HG02970 (cell line): ENCODE results near the gene IL25.
"Not testable (repeated sequence)": the region's sequence is repeated elsewhere in the genome, so short reads cannot be mapped to it uniquely, and the experiment has no call there.

Experiments
- ATAC-seq: cut with Tn5 transposase; IDR thresholded peaks from one replicate; pipeline ENCODE4 v1.9.1; 2021; ENCODE audit warnings: mild to moderate bottlenecking, moderate library complexity, moderate number of reproducible peaks; ENCODE audit not compliant: unreplicated experiment, low FRiP score

The IL25 gene

GRCh38 chr14:23406244-23406643 is 33.6 kb downstream of the IL25 start:
- ATAC-seq = no peak

DNA sequence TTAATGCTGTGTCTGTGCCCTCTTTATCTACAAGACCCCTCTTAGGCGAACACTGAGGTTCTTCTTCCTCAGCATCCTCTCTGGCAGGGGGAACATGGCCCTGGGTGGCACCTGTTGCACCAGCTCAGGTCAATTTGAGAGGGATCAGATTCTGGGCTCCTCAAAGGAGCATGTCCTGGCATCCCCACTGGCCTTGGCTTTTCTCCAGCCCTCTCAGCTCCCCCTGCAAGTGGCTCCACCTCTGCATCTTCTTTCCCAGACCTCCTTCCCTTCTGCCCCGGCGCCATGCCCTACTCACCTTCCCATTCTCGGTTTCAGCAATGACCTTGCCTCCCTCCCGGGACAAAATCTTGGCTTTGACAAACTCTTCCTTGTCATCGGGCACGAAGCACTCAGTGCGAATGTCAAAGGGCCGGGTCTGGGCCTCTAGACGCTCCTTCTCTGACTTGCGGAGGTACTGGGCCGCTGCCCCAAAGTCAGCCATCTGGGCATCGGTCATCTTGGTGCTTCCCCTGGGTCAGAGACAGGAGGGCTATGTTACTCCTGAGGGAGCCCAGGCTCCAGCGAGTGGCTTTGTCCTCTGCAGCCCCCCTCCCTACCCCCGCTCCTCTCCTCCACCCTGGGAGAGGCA is 34.2 kb downstream of the IL25 start:
- ATAC-seq = no peak

- ATAC-seq = no peak
Observed at GRCh38 chr14:23407516-23408306, 35.1 kb downstream of the IL25 start, which contains the start of gene MYH6. TSS of gene MYH6 (minus strand) at chr14:23408273. CDS start at chr14:23407223, 1,050 bp downstream.

GRCh38 chr14:23408307-23408630 is 35.7 kb downstream of the IL25 start:
- ATAC-seq = no peak

- ATAC-seq = no peak
Observed at GRCh38 chr14:23409475-23409874, 36.9 kb downstream of the IL25 start.

DNA sequence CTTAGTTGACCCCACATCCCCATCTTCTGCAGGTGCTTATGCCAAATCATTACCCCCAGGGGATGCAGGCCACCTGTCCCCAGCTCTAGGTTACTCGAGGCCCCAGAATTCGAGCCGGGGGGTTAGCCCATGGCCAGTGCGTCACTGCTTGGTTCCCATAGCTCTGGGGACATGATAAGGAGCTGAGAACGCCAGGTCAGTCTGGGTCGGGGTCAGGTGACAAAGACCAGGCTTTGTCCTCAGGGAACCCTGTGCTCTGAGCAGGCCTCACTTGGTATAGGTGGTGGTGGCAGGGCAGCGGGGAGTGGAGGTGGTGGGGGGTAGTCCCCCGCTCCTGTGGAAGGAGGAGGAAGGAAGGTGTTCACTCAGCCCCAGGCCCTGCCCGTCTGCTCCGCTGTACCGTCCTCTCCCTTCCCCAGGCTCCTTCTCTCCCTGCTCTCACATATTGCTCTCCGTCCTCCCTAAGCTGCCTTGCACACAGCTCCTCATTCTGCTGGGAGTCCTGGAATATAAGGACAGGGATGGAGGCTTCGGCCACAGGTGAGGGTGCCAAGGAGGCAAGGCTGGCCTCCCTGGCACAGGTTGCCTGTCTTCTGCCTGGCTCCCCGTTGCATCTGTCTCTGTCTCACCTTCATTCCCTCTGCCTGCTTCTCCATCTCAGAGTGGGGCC is 37.5 kb downstream of the IL25 start:
- no peak for ATAC-seq

DNA sequence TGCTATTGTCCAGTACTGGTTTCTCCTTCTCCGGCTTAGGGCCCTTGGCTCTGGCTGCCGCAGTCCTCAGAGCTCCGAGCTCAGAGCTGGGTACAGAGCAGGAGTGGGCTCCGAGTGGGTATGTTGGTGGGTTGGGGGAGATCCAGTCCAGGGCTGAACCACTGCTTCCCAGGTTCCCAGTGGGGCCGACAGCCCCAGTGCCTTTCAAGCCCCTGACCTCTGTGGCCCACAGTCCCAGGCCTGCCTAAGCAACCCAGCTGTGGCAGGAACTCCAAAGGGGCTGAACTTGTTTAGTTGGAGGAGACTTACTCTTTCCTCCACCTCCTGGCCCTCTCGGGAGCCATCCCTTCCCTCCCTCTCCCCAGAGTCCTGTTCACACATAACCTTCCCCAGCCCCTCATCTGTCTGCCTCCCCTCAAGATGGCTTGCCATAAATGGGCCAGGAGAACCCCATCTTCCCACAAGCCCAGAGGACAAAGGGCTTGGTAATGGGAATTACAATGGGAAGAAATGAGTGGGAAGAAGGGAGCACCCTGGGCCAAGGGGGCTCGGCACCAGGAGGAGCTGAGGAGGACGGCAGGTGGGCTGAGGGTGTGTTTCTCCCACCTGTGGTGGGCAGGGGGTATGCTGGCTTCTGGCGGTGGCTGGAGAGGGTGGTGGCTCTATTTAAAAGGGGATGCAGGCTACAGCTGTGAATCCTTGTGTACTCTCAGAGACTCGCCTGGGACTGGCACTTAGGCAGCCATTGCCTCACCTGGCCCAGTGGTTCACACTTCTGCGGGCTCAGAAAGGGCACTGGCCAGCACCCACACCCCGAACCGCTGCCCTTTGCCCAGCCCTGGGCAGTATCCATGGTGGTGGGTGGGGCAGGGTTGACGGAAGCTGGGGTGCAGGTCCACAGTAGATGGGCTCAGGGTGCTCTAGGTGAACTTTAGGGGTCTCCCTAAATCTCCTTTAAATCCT is 39.2 kb downstream of the IL25 start:
- ATAC-seq = no peak

- no peak for ATAC-seq
Observed at GRCh38 chr14:23413681-23414080, 41.1 kb downstream of the IL25 start.

DNA sequence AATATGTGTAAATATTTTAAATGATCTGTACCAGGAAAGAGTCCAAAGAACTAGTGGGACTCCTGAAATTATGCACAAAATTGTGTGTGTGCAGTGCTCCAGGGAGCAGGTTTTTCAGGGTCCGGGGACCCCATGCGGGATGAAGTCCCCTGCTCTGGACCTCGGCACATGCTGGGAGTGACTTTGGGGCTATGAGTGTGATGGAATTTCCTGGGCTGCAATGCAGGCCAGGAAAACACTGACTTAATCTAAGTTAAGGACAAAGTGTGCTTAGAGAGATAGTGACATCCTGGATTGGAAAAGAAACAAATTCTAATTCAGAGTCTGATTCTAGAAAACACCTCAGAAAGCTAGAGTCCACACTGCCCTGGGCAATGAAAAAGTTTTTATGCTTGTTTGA is 41.6 kb downstream of the IL25 start:
- no peak for ATAC-seq

DNA sequence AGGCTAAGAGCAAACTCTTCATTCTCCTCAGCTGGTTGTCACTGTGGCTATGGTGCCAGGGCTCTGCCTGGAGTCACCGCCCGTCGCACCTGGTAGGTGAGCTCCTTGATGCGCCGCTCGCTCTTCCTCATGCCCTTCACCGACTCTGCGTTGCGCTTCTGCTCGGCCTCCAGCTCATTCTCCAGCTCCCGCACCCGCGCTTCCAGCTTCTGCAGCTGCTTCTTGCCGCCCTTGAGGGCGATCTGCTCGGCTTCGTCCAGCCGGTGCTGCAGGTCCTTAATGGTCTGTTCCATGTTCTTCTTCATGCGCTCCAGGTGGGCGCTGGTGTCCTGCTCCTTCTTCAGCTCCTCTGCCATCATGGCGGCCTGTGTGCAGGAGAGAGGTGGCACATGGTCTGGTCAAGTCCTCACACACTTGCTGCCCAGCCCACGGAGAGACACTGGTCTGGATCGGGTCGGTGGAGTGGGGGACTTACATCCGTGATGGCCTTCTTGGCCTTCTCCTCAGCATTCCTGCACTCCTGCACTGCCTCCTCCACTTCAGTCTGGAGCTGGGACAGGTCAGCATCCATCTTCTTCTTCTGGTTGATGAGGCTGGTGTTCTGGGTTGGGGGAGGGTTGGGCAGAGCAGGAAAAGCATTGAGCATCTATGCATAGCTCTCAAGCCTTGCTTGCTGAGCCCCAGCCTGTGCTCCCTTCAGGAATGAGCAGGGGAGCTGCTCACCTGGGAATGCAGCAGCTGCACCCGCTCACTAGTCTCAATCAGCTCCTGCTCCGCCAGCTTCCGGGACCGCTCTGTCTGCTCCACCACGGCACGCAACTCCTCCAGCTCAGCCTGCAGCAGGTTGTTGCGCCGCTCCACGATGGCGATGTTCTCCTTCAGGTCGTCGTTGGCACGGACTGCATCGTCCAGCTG is 42.6 kb downstream of the IL25 start:
- no peak for ATAC-seq

- ATAC-seq = no peak
Observed at GRCh38 chr14:23415821-23416778, 43.5 kb downstream of the IL25 start.

GRCh38 chr14:23416801-23417200 is 44.2 kb downstream of the IL25 start:
- ATAC-seq = no peak

- not testable (repeated sequence) for ATAC-seq
Observed at GRCh38 chr14:23417269-23417668, 44.7 kb downstream of the IL25 start.

DNA sequence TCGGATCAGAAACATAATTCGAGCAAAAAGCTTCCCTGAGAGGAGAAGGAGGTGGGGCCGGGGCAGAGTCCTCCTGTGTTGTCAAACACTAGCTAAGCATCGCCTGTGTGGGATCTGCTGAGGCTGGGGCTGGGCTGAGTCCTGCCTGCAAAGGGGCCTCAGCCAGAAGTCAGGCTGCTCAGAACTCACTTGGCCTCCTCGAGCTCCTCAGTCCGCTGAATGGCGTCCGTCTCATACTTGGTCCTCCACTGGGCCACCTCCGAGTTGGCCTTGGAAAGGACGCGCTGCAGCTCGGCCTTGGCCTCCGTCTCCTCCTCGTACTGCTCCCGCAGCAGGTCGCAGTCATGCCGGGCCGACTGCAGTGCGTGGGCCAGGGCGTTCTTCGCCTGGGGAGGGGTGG is 45.4 kb downstream of the IL25 start:
- ATAC-seq = no peak

- ATAC-seq = not testable (repeated sequence)
Observed at GRCh38 chr14:23419646-23420045, 47.0 kb downstream of the IL25 start.

DNA sequence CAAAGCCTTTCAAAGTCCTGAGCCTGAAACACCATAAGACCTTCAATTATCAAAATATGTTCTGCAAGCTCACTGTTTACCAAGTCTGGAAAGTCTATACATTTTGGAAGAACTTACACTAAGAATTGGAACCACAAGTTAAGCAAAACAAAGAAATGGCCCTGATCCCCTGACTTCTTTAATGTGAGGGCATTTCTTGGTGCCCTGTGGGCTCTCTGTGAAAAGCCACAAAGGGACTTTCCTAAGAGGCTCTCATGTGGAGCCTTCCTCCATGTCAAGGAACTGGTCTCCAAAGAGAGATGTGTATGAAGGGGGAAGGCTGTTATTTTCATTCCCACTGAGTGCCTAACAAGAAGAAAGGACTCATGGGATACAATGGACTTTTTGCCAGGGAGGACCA is 49.0 kb downstream of the IL25 start:
- ATAC-seq = no peak

DNA sequence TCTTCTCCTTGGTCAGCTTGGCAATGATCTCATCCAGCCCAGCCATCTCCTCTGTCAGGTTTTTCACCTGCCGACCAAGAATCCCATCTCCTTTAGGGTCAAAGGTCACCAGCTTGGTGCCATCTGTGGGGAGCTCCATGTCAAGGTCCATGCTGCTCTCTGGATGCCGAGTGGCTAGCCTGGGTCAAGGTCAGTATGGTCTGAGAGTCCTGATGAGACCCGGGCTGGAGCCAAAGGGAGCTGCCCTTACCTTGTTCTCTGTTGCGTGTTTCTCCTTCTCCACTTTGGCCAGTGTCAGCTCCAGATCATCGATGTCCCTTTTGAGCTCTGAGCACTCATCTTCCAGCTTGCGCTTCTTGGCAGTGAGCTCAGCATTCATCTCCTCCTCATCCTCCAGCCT is 51.0 kb downstream of the IL25 start:
- no peak for ATAC-seq

- no peak for ATAC-seq
Observed at GRCh38 chr14:23425169-23425568, 52.6 kb downstream of the IL25 start.
